K562 (cell line): ENCODE measurements around the gene SNRPA. TPM values are rescaled to one million over a fixed set of nuclear protein-coding genes. Genes with fewer than 3 reads are reported as not detected.

Experiments
- AFF1 ChIP-seq, 2 experiments: fragments of 450-650 bp; IDR thresholded peaks; 2 replicates each; pipeline ENCODE4 v1.6.1; 2018; ENCODE audit warnings: mild to moderate bottlenecking in 2 of 2, low read depth in 1 of 2; ENCODE audit not compliant: partially characterized antibody in 2 of 2
- BCOR ChIP-seq: fragments of 450-650 bp; IDR thresholded peaks from 2 replicates; pipeline ENCODE4 v1.6.1; 2016
- CEBPG ChIP-seq, 3 experiments: fragments of 200-800 bp in 1 of 3; sonication (Bioruptor generic) in 1 of 3; sonication (generic) in 1 of 3; formaldehyde crosslinking in 1 of 3; IDR thresholded peaks in 2 of 3; conservative IDR thresholded peaks in 1 of 3; 2 replicates each; pipeline versions ENCODE4 v1.6.1 to v1.8.0; 2016 to 2022; ENCODE audit warnings: missing compliant biosample characterization in 2 of 3, missing genetic modification characterization in 2 of 3, mild to moderate bottlenecking in 1 of 3, missing genetic modification reagents in 1 of 3
- GABPB2 ChIP-seq: fragments of 250-450 bp; sonication (Bioruptor Pico); conservative IDR thresholded peaks from 2 replicates; pipeline ENCODE4 v1.5.1; 2021; ENCODE audit warnings: mild to moderate bottlenecking
- GTF2F1 ChIP-seq: IDR thresholded peaks from 2 replicates; pipeline ENCODE4 v1.6.1; 2011; ENCODE audit warnings: low read depth, low read length, improper control_type of control experiment
- HMGXB4 ChIP-seq: sonication (generic); formaldehyde crosslinking; IDR thresholded peaks from 2 replicates; pipeline ENCODE4 v1.8.1; 2023; ENCODE audit warnings: mild to moderate bottlenecking, missing genetic modification reagents
- MAFK ChIP-seq: IDR thresholded peaks from 2 replicates; pipeline ENCODE4 v1.6.1; 2011; ENCODE audit warnings: low read length, improper control_type of control experiment
- NCOA4 ChIP-seq: fragments of 450-650 bp; IDR thresholded peaks from 2 replicates; pipeline ENCODE4 v1.6.1; 2018; ENCODE audit warnings: mild to moderate bottlenecking; ENCODE audit not compliant: partially characterized antibody
- NFE2 ChIP-seq: IDR thresholded peaks from 2 replicates; pipeline ENCODE4 v1.6.1; 2014; ENCODE audit warnings: antibody characterized with exemption, low read depth
- RBM15 ChIP-seq: fragments of 200-400 bp; formaldehyde crosslinking; IDR thresholded peaks from 2 replicates; pipeline ENCODE4 v1.6.1; 2018; ENCODE audit warnings: mild to moderate bottlenecking, low read length, moderate library complexity; ENCODE audit not compliant: insufficient read depth
- SMARCE1 ChIP-seq: fragments of 450-650 bp; IDR thresholded peaks from 2 replicates; pipeline ENCODE4 v1.7.1; 2016; ENCODE audit warnings: mild to moderate bottlenecking
- SNAPC5 ChIP-seq: fragments of 250-450 bp; sonication (Bioruptor Pico); IDR thresholded peaks from 2 replicates; pipeline ENCODE4 v1.8.0; 2021; ENCODE audit warnings: moderate library complexity, mild to moderate bottlenecking, inconsistent platforms
- UBTF ChIP-seq, 2 experiments: IDR thresholded peaks; 2 replicates each; pipeline ENCODE4 v1.6.1; 2012; ENCODE audit warnings: improper control_type of control experiment in 2 of 2, low read depth in 2 of 2, low read length in 2 of 2, borderline replicate concordance in 1 of 2
- ZNF274 ChIP-seq: IDR thresholded peaks from 2 replicates; pipeline ENCODE4 v1.6.1; 2011; ENCODE audit warnings: low read depth, mild to moderate bottlenecking, low read length, moderate library complexity, borderline replicate concordance
- ZNF449 ChIP-seq: fragments of 250-450 bp; sonication (Bioruptor Pico); IDR thresholded peaks from 2 replicates; pipeline ENCODE4 v1.8.0; 2022; ENCODE audit warnings: moderate library complexity, mild to moderate bottlenecking, inconsistent platforms
- polyA plus RNA-seq, 8 experiments: library from polyadenylated mRNA; depleted of rRNA in 4 of 8; stranded (reverse) in 5 of 8; unstranded in 3 of 8; fragments of >200 nt; fragmentation: Nextera tagmentation in 2 of 8; fragmentation: Illumina TruSeq in 1 of 8; extraction: Ambion mirVana in 2 of 8; extraction: Trizol in 1 of 8; gene quantifications; 2 replicates each; pipeline versions ENCODE4 v1.2.1 to v1.2.3, GENCODE V29; 2011 to 2014; ENCODE audit warnings: inconsistent platforms in 1 of 8, missing spikeins in 1 of 8
- total RNA-seq, 7 experiments: library from RNA; depleted of rRNA in 6 of 7; stranded (reverse); fragments of >200 nt in 6 of 7; fragmentation: Illumina TruSeq in 2 of 7; extraction: Trizol in 2 of 7; gene quantifications; 2 replicates each; pipeline versions ENCODE4 v1.2.1 to v1.2.3, GENCODE V29; 2011 to 2021; ENCODE audit warnings: low replicate concordance in 1 of 7

SNRPA gene
- total and polyA plus RNA-seq, 9 of the 15 experiments (the other 6 are each of a cell fraction or from before 2014, with no cell fraction given) = 16.3 to 311 (median 193) TPM

- TF ChIP-seq UBTF (IDR thresholded peaks at IDR 0.05; ENCODE audit: borderline replicate concordance in 1 of 2, low read depth in 2 of 2, low read length in 2 of 2) (no peak), MAFK (no peak), SMARCE1 (0 out of 2 replicates have a peak, but pooled peaks have one; percentile 8), BCOR (peak; percentile 99), GTF2F1 (peak; percentile 96; the same call in 1 of the 2 replicates), ZNF274 (no peak), HMGXB4 (CRISPR knock-in tag) (0 out of 2 replicates have a peak, but pooled peaks have one; percentile 16), CEBPG (CRISPR knock-in tag; IDR thresholded peaks at IDR 0.05) (no peak), CEBPG (tag; conservative IDR thresholded peaks at IDR 0.05 in 1 of 2, IDR thresholded peaks at IDR 0.05 in 1 of 2) (no peak), NFE2 (no peak), AFF1 (IDR thresholded peaks at IDR 0.05; ENCODE audit: low read depth in 1 of 2, partially characterized antibody in 2 of 2) (peak in 1 of 2 experiments; percentile 39), RBM15 (no peak), GABPB2 (CRISPR knock-in tag) (no peak), NCOA4 (peak; percentile 71), SNAPC5 (CRISPR knock-in tag) (no peak), ZNF449 (no peak)
Observed at GRCh38 chr19:40776932-40777644, 26.1 kb downstream of the SNRPA start (continued).
